Astrocyte (in vitro differentiated cells and primary cell): ENCODE measurements around the gene FAM200C.

Experiments
- EZH2 ChIP-seq: IDR thresholded peaks from 2 replicates; pipeline ENCODE4 v1.6.1; 2012; ENCODE audit warnings: mild to moderate bottlenecking, low read length, inconsistent platforms; ENCODE audit not compliant: insufficient read depth
- TF ChIP-seq, protein P1 (sequence below): IDR thresholded peaks from 2 replicates; pipeline ENCODE4 v1.5.1; 2011; ENCODE audit warnings: low read depth, mild to moderate bottlenecking, inconsistent platforms, low read length, moderate library complexity; ENCODE audit not compliant: insufficient read depth

DNA sequence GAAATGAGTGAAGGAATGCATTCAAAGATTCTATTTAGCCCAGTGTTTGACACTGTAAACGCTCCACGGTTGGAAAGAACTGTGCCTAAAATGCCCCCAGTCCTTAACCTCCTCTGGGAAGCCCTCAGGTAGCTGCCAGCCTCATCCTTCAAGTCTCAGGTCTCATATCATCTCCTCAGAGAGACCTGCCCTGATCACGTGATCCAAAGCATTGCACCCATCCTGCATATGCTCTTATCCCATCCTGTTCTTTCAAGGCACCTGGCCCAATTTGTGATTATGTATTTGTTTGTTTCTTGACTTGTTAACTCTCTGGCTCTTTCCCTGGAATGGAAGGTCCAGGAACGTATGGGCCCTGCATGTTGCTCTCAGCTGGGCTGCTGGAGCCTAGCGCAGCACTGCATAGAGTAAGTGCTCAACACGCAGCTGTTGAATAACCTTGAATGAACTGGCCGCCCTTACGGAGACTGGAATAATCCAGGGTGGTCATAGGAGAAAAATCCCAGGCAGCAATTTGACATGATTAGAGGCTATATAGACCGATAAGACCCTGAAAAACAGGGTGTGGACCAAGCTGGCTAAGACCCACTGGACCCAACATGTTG, 38.1 kb downstream of the FAM200C start:
- TF ChIP-seq, protein P1, sequence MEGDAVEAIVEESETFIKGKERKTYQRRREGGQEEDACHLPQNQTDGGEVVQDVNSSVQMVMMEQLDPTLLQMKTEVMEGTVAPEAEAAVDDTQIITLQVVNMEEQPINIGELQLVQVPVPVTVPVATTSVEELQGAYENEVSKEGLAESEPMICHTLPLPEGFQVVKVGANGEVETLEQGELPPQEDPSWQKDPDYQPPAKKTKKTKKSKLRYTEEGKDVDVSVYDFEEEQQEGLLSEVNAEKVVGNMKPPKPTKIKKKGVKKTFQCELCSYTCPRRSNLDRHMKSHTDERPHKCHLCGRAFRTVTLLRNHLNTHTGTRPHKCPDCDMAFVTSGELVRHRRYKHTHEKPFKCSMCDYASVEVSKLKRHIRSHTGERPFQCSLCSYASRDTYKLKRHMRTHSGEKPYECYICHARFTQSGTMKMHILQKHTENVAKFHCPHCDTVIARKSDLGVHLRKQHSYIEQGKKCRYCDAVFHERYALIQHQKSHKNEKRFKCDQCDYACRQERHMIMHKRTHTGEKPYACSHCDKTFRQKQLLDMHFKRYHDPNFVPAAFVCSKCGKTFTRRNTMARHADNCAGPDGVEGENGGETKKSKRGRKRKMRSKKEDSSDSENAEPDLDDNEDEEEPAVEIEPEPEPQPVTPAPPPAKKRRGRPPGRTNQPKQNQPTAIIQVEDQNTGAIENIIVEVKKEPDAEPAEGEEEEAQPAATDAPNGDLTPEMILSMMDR: no peak
- TF ChIP-seq EZH2: no peak
